Thyroid gland (tissue), 4 donors: Measurements from ENCODE around the gene PLEKHM3. TPM values are rescaled to one million over a fixed set of nuclear protein-coding genes. Genes with fewer than 3 reads are reported as not detected.

Experiments used
- DNase-seq, 2 donors: peaks; one replicate each; pipeline ENCODE4 v3.0.0-alpha.2; 2019
- H3K27ac ChIP-seq, 3 donors: fragments of 200-600 bp; sonication (generic); 1 replicate in 2 of 3; 2 replicates in 1 of 3; pipeline ENCODE4 v1.5.1; 2016 to 2019; ENCODE audit warnings: mild to moderate bottlenecking in 1 of 3, moderate library complexity in 1 of 3
- H3K27me3 ChIP-seq: fragments of 200-600 bp; sonication (generic); one replicate; pipeline ENCODE4 v1.5.1; 2019
- H3K36me3 ChIP-seq, 2 donors: fragments of 200-600 bp; sonication (generic); one replicate each; pipeline ENCODE4 v1.5.1; 2016 to 2019
- H3K4me1 ChIP-seq, 2 donors: fragments of 200-600 bp; sonication (generic); one replicate each; pipeline ENCODE4 v1.5.1; 2017 to 2019
- H3K4me3 ChIP-seq, 3 donors: fragments of 200-600 bp; sonication (generic); replicated peaks in 1 of 3; 1 replicate in 2 of 3; 2 replicates in 1 of 3; pipeline ENCODE4 v1.5.1; 2016; ENCODE audit warnings: mild to moderate bottlenecking in 1 of 3
- H3K9me3 ChIP-seq: fragments of 200-600 bp; sonication (generic); one replicate; pipeline ENCODE4 v1.5.1; 2017
- CTCF ChIP-seq, 6 experiments: fragments of 200-600 bp in 3 of 6; fragments of 450-650 bp in 3 of 6; sonication (generic) in 3 of 6; IDR thresholded peaks; one replicate each; pipeline ENCODE4 v1.5.1; 2016 to 2019; ENCODE audit warnings: antibody characterized with exemption in 6 of 6, mild to moderate bottlenecking in 2 of 6, inconsistent platforms in 1 of 6, moderate library complexity in 1 of 6
- POLR2A ChIP-seq, 2 donors: fragments of 450-650 bp; IDR thresholded peaks; one replicate each; pipeline ENCODE4 v1.6.1; 2017; ENCODE audit warnings: antibody characterized with exemption in 2 of 2, mild to moderate bottlenecking in 2 of 2, moderate library complexity in 1 of 2
- WGBS, 2 donors: methylation state at CpG; one replicate each; pipeline ENCODE4 v1.1.5; 2017; 5-methylcytosine and 5-hydroxymethylcytosine counted together
- intact Hi-C: fragments of 100-400 bp; cut with DNase I; formaldehyde crosslinking; loops from one replicate; pipeline ENCODE4 v1.15.1; 2023
- total RNA-seq, 4 donors: library from RNA; depleted of rRNA; stranded (reverse); fragments of >200 nt; gene quantifications; one replicate each; pipeline ENCODE4 v1.2.3, GENCODE V29; 2016

PLEKHM3 gene
- total RNA-seq, 4 donors from 2014 or later: 42.2 to 53.0 (median 44.5) TPM

DNA sequence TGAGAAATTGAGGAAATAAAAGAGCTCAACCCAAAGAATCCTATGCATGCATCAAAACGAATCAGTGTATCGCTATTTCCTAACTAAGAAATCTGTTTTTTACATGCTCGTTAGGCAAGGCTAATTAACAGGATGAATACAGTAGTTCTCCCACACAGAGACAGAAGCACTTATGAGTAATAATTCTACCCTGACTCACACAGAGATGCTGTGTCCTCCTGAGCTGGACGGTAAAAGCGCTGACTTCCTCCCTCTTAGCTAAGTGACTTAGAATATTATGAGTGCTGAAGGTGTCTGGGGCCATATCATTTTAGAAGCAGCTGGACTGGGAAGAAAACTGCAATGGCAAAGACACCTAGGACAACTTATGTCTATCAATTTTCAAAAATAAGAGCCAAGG, 18.5 kb downstream of the PLEKHM3 start:
- intact Hi-C loops: no loop called here
- Histone ChIP-seq H3K36me3 (no peaks in the 10 kb centered on the region), H3K27ac (no peak overlapping the region), H3K4me3 (no peak overlapping the region), H3K27me3 (no peaks in the 10 kb centered on the region), H3K9me3 (no peaks in the 10 kb centered on the region), H3K4me1 (peaks cover 10 to 16% of the 10 kb centered on the region in 2 donors)
- WGBS, 2 donors: 91 to 96% methylated on average over 5 of the region's 5 CpGs
- no peak for DNase-seq
- TF ChIP-seq CTCF (IDR thresholded peaks at IDR 0.05) (no peak), POLR2A (IDR thresholded peaks at IDR 0.05) (no peak)

DNA sequence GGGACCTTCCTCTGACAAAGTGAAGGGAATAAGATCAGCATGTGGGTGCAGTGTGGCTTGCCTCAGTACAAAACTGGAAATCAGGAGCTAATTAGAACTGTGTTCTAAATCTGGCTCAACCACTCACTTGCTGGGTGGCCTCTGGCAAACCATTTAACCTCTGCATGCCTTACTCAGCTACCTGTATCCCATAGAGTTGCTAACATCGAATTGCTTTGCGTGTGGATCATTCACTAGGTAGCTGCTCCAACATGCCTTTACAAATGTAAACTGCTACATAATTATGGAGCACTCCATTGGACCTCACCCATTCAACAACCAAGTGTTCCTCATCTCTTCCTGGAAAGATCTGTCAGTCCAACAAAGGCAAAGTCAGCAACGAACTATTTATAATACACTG, 19.0 kb downstream of the PLEKHM3 start:
- DNase-seq: no peak
- WGBS, 2 donors: 87 to 91% methylated on average over 3 of the region's 3 CpGs
- no peaks in the 10 kb centered on the region for H3K27me3 ChIP-seq
- no peak overlapping the region for H3K4me3 ChIP-seq
- intact Hi-C loops: no loop called here
- H3K27ac ChIP-seq: no peak overlapping the region
- no peak for TF ChIP-seq POLR2A (IDR thresholded peaks at IDR 0.05)
- TF ChIP-seq CTCF (IDR thresholded peaks at IDR 0.05): no peak
- H3K4me1 ChIP-seq: peaks cover 10 to 16% of the 10 kb centered on the region in 2 donors
- no peaks in the 10 kb centered on the region for H3K36me3 ChIP-seq
- no peaks in the 10 kb centered on the region for H3K9me3 ChIP-seq

- Histone ChIP-seq H3K36me3 (no peaks in the 10 kb centered on the region), H3K27me3 (no peaks in the 10 kb centered on the region), H3K4me3 (no peak overlapping the region), H3K9me3 (no peaks in the 10 kb centered on the region), H3K4me1 (peaks cover 21 to 25% of the 10 kb centered on the region in 2 donors), H3K27ac (no peak overlapping the region)
- TF ChIP-seq POLR2A (IDR thresholded peaks at IDR 0.05) (no peak), CTCF (IDR thresholded peaks at IDR 0.05) (no peak)
- intact Hi-C loops: no loop called here
- 86 to 87% methylated on average over 5 of the region's 5 CpGs for WGBS, 2 donors
- no peak for DNase-seq
Measured at GRCh38 chr2:208001924-208002323, 23.4 kb downstream of the PLEKHM3 start.

GRCh38 chr2:208000701-208001395, 24.5 kb downstream of the PLEKHM3 start:
- Histone ChIP-seq H3K27ac (no peak overlapping the region), H3K4me3 (no peak overlapping the region), H3K36me3 (no peaks in the 10 kb centered on the region), H3K4me1 (peaks cover 16 to 19% of the 10 kb centered on the region in 2 donors), H3K9me3 (no peaks in the 10 kb centered on the region), H3K27me3 (no peaks in the 10 kb centered on the region)
- no peak for DNase-seq
- WGBS, 2 donors: 97 to 98% methylated on average over 10 of the region's 10 CpGs
- intact Hi-C loops: no loop called here
- no peak for TF ChIP-seq POLR2A (IDR thresholded peaks at IDR 0.05)
- TF ChIP-seq CTCF (IDR thresholded peaks at IDR 0.05): no peak

DNA sequence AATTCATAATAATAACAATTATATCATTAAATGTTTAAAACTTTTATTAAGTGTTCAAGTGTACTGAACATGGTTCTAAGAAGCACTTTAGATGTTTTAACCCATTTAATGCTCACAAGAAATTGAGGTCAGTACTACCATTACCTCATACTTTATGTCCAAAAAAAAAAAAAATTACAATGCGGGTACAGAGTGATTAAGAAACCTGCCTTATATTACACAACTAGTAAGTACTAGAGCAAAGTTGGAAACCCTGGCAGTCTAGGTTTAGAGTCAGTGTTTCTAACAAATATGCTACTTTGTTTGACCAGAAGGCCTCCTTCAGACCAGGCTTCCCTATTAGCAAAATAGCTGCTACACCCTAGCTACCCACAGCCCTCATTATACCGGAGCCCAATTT, 28.5 kb downstream of the PLEKHM3 start:
- no peak for DNase-seq
- H3K36me3 ChIP-seq: no peaks in the 10 kb centered on the region
- H3K27ac ChIP-seq: no peak overlapping the region
- intact Hi-C loops: no loop called here
- H3K4me3 ChIP-seq: no peak overlapping the region
- H3K9me3 ChIP-seq: no peaks in the 10 kb centered on the region
- TF ChIP-seq CTCF (IDR thresholded peaks at IDR 0.05) (no peak), POLR2A (IDR thresholded peaks at IDR 0.05) (no peak)
- peaks cover 15 to 17% of the 10 kb centered on the region in 2 donors for H3K4me1 ChIP-seq
- WGBS, 2 donors: 84 to 90% methylated on average over 2 of the region's 2 CpGs
- H3K27me3 ChIP-seq: no peaks in the 10 kb centered on the region
